ENCODE measurements around the gene GCSAML.

The GCSAML gene

GRCh38 chr1:247574664-247575063 lies 25.7 kb downstream of the GCSAML start:
- DNase-seq = no peak

DNA sequence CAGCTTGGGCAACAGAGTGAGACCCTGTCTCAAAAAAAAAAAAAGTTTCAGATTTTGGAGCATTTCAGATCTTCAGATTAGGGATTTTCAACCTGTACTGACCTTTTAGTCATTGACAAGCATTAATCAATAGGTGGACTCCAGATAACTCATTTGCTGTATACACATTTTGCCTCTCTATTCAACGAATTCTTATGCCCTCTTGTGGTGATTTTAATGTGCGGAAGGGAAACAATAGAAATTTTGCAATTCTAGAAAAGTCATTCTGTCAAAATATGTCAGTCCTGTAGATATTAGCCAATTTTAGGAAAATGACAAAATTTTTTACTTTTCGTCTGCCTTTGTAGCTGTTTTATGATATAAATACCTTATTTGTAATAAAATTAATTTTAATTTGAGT lies 27.6 kb downstream of the GCSAML start:
- DNase-seq = no peak

DNA sequence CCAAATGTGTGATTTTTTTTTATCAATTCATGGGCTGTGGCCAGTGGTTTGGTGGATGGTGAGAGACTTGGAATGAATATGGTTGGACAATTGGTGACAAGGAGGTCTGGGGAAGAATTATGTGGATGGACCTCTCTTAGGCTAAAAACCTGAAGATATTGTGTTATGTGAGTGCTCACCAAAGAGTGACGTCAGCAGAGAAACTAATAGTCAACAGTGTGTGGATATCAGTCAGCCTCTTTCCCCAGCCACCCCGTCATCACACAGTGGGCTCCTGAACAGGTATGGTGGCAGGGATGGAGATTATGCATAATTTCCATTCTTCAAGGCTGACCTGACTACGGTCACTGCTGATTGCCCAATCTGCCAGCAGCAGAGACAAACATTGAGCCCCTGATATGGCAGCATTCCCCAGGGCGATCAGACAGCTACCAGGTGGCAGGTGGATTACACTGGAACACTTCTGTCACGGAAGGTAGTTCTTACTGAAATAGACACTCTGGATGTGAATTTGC lies 30.1 kb downstream of the GCSAML start:
- DNase-seq = no peak

GRCh38 chr1:247588060-247588459 lies 39.1 kb downstream of the GCSAML start, which contains the start of gene OR2G2:
Gene OR2G2 (plus strand): TSS chr1:247588360. CDS start chr1:247588360, 0 bp downstream.
- no peak for DNase-seq

DNA sequence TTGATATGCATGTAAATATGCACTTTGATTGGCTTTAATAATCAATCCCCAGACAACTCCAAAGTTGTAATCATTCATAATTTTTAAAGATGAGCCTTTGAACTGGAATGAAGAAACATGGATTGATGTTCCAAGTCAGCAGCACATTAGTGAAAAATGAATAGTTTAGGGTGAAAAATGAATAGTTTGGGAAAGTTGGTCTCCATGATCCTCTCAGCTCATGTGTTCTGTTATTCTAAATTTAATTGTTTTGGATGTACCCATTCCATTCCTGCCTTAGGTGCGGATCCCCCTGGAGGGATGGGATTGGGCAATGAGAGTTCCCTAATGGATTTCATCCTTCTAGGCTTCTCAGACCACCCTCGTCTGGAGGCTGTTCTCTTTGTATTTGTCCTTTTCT lies 56.4 kb downstream of the GCSAML start, which contains the start of gene OR2G3:
Gene OR2G3, plus strand, starts transcription at position 301 of the 400 bp plus-strand sequence. Its CDS starts 0 bp downstream, at position 301.
- DNase-seq = no peak

DNA sequence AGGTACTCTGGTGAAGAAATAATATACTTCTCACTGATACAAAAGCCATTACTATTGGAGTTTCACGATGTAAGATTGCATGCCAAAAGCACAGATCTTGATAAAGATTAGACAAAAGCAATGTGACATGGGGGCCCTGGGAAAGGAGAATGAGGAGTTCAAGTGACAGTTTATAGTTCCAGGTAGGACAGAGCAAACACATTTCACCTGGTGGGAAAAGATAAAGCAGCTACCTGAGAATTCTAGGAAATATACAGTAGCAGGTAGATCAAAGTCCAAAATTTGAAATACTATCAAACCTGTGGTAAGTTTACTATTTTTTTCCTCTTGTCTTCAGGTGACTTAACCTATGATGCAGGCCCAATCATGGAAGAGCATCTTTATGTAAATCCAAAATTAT lies 64.5 kb downstream of the GCSAML start:
- DNase-seq = no peak

DNA sequence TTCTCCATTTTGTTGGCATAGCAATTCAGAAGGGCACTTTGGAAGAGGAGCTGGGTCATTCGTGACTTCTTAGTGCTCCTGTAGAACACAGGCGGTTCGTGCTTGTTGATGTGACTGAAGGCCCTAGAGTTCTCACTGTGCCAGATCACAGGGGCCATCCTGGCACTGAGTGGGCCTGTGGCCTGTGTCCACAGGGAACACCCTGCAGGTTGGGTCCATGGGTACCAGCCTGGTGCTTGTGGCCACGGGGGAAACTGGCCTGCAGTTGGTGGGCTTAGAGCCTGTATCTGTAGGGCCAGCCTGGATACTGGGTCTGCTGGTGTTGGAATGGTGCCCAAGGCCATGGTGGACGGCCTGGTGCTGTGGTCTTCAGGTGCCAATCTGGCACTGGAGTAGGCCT lies 65.7 kb downstream of the GCSAML start:
- DNase-seq = no peak

Measured in activated CD8-positive, alpha-beta memory T cell treated with anti-CD3 and anti-CD28 coated beads, Interleukin-2, amount 50 U/mL, for 48 hours (primary cell).